Mesendoderm (in vitro differentiated cells): ENCODE measurements around the gene DMBT1. TPM values are rescaled to one million over a fixed set of nuclear protein-coding genes. Genes with fewer than 3 reads are reported as not detected.
A peak's percentile ranks its signal among the peaks of the same experiment; 100 is the strongest.

Source experiments
- DNase-seq: peaks from one replicate; pipeline ENCODE4 v3.0.0; 2013
- H2AK5ac ChIP-seq: 2 replicates; pipeline ENCODE4 v1.6.1; 2013; ENCODE audit warnings: low read length, inconsistent platforms
- H2BK120ac ChIP-seq: 2 replicates; pipeline ENCODE4 v1.6.1; 2013; ENCODE audit warnings: low read depth, mild to moderate bottlenecking, low read length, moderate library complexity, mixed read lengths
- H2BK15ac ChIP-seq: replicated peaks from 2 replicates; pipeline ENCODE4 v1.6.1; 2013; ENCODE audit warnings: low read depth, mild to moderate bottlenecking, moderate library complexity
- H2BK5ac ChIP-seq: 2 replicates; pipeline ENCODE4 v1.6.1; 2013; ENCODE audit warnings: low read length, inconsistent platforms
- H3K18ac ChIP-seq: 2 replicates; pipeline ENCODE4 v1.6.1; 2013; ENCODE audit warnings: mild to moderate bottlenecking, low read length, mixed read lengths
- H3K23ac ChIP-seq: one replicate; pipeline ENCODE4 v1.6.1; 2013; ENCODE audit warnings: low read length
- H3K27ac ChIP-seq: 2 replicates; pipeline ENCODE4 v1.5.1; 2013; ENCODE audit warnings: low read depth, mild to moderate bottlenecking, inconsistent platforms, low read length, moderate library complexity
- H3K27me3 ChIP-seq: 2 replicates; pipeline ENCODE4 v1.6.1; 2013; ENCODE audit warnings: low read length, control low read depth, mild to moderate bottlenecking, inconsistent platforms; ENCODE audit not compliant: insufficient read depth, poor library complexity
- H3K36me3 ChIP-seq: 2 replicates; pipeline ENCODE4 v1.6.1; 2013; ENCODE audit warnings: low read length, inconsistent platforms; ENCODE audit not compliant: control insufficient read depth, insufficient read depth
- H3K4ac ChIP-seq: one replicate; pipeline ENCODE4 v1.6.1; 2013; ENCODE audit warnings: low read depth, mild to moderate bottlenecking, low read length, moderate library complexity
- H3K4me1 ChIP-seq: 2 replicates; pipeline ENCODE4 v1.6.1; 2013; ENCODE audit warnings: low read depth, low read length, inconsistent platforms; ENCODE audit not compliant: control insufficient read depth
- H3K4me2 ChIP-seq: 2 replicates; pipeline ENCODE4 v1.6.1; 2013; ENCODE audit warnings: low read length
- H3K4me3 ChIP-seq: 2 replicates; pipeline ENCODE4 v1.5.1; 2013; ENCODE audit warnings: mild to moderate bottlenecking, low read length
- H3K56ac ChIP-seq: one replicate; pipeline ENCODE4 v1.6.1; 2013; ENCODE audit warnings: low read length
- H3K79me1 ChIP-seq: 2 replicates; pipeline ENCODE4 v1.6.1; 2013; ENCODE audit warnings: low read length, inconsistent platforms
- H3K79me2 ChIP-seq: 2 replicates; pipeline ENCODE4 v1.6.1; 2013; ENCODE audit warnings: mild to moderate bottlenecking, low read length; ENCODE audit not compliant: control insufficient read depth, insufficient read depth
- H3K9ac ChIP-seq: 2 replicates; pipeline ENCODE4 v1.6.1; 2013; ENCODE audit warnings: low read length, inconsistent platforms
- H4K5ac ChIP-seq: one replicate; pipeline ENCODE4 v1.6.1; 2013; ENCODE audit warnings: low read length
- H4K8ac ChIP-seq: one replicate; pipeline ENCODE4 v1.6.1; 2013; ENCODE audit warnings: low read depth, mild to moderate bottlenecking, control low read depth, low read length, moderate library complexity
- WGBS: extraction: QIAGEN DNeasy Blood & Tissue Kit; methylation state at CpG from one replicate; pipeline ENCODE4 v1.1.7; 2013; ENCODE audit warnings: low lambda C conversion rate, missing lambda C conversion rate; ENCODE audit not compliant: insufficient coverage; ENCODE audit errors: extremely low coverage; 5-methylcytosine and 5-hydroxymethylcytosine counted together
- polyA plus RNA-seq, 2 experiments: library from polyadenylated mRNA; stranded (reverse); fragments of 200-250 nt; gene quantifications; one replicate each; pipeline ENCODE4 v1.2.3, GENCODE V29; 2013

DMBT1 gene
- polyA plus RNA-seq (2013, experiment 1 of 2), result 0.03 TPM
- 0.01 TPM for polyA plus RNA-seq (2013, experiment 2 of 2)

DNA sequence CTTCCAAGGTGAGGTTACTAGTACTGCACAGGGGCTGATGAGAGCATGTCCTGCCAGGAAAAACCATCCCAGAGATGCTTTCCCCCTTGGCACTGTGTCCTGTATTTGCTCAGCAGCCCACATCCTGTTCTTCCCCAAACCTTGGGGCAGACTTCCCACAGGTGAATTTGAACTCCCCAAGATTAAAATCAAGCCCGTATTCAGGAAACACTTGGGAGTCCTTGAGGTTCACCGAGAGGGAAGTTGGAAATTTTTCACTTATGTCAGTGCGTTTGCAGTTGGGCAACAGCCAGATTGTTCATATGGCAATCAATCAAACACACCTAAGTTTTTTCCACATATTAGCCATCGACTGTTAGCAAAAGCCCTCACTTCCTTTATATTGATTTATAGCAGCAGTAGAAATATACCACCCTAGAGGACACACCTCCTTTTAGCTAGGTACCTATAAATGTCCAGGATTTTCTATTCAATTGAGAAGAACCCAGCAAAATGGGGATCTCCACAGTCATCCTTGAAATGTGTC lies at the start of gene DMBT1:
DMBT1 (plus strand) TSS at position 476 of the 526 bp plus-strand sequence; CDS start at position 493, 17 bp downstream.
- no CpG with 5 or more reads among the region's 4 CpGs for WGBS
- H3K36me3 ChIP-seq, result no peaks in the 10 kb centered on the region

DNA sequence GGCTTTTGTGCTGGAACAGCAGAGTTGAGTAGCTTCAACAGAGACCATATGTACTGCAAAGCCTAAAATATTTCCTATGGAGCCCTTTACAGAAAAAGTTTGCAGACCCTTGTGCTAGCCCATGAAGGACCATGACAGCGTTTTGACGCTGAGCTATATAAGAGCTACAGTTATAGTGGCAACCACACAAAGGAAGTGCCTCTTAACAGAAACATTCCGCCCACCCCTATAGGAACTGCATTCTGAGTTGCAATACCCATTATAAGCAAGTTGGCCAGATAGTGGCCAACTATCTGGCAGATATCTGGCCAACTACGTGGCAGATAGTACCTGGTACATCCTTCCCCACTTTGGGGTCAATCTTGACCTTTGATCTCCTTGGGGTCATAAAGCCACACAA lies 47.5 kb upstream of the DMBT1 start:
- H3K4me3 ChIP-seq, result no peak overlapping the region
- H3K23ac ChIP-seq, result no peak overlapping the region
- no peak overlapping the region for H3K4ac ChIP-seq
- no peak overlapping the region for H2BK5ac ChIP-seq
- no peaks in the 10 kb centered on the region for H3K4me1 ChIP-seq
- H3K9ac ChIP-seq, result no peak overlapping the region
- no peak overlapping the region for H3K4me2 ChIP-seq
- H3K36me3 ChIP-seq, result no peaks in the 10 kb centered on the region
- no peak overlapping the region for H3K18ac ChIP-seq
- no peak overlapping the region for H3K27ac ChIP-seq
- H3K27me3 ChIP-seq, result no peaks in the 10 kb centered on the region
- H2BK15ac ChIP-seq, result no peak overlapping the region
- H2AK5ac ChIP-seq, result no peak overlapping the region
- H3K56ac ChIP-seq, result no peak overlapping the region
- no peak overlapping the region for H4K8ac ChIP-seq
- WGBS, result no CpG with 5 or more reads among the region's 4 CpGs
- DNase-seq, result no peak
- no peak overlapping the region for H4K5ac ChIP-seq
- no peaks in the 10 kb centered on the region for H3K79me2 ChIP-seq
- no peak overlapping the region for H2BK120ac ChIP-seq
- no peaks in the 10 kb centered on the region for H3K79me1 ChIP-seq

More for the DNA sequence above, at the start of gene DMBT1:
- H2AK5ac ChIP-seq, result peak within 1 kb of the TSS; percentile 50
- no peaks in the 10 kb centered on the region for H3K79me1 ChIP-seq
- peak within 1 kb of the TSS; percentile 55 for H2BK5ac ChIP-seq
- H3K79me2 ChIP-seq, result no peaks in the 10 kb centered on the region
- no peak within 1 kb of the TSS for H4K5ac ChIP-seq
- no peak within 1 kb of the TSS for H3K4me2 ChIP-seq
- no peaks in the 10 kb centered on the region for H3K27me3 ChIP-seq
- no peak within 1 kb of the TSS for H3K4me3 ChIP-seq
- no peak within 1 kb of the TSS for H3K27ac ChIP-seq
- no peak for DNase-seq
- no peak within 1 kb of the TSS for H3K18ac ChIP-seq
- H3K4me1 ChIP-seq, result peaks cover 15% of the 10 kb centered on the region
- peak within 1 kb of the TSS; percentile 2 for H3K56ac ChIP-seq
- H2BK15ac ChIP-seq, result no peak within 1 kb of the TSS
- no peak within 1 kb of the TSS for H3K23ac ChIP-seq
- H3K9ac ChIP-seq, result no peak within 1 kb of the TSS
- no peak within 1 kb of the TSS for H4K8ac ChIP-seq
- no peak within 1 kb of the TSS for H3K4ac ChIP-seq
- no peak within 1 kb of the TSS for H2BK120ac ChIP-seq

DNA sequence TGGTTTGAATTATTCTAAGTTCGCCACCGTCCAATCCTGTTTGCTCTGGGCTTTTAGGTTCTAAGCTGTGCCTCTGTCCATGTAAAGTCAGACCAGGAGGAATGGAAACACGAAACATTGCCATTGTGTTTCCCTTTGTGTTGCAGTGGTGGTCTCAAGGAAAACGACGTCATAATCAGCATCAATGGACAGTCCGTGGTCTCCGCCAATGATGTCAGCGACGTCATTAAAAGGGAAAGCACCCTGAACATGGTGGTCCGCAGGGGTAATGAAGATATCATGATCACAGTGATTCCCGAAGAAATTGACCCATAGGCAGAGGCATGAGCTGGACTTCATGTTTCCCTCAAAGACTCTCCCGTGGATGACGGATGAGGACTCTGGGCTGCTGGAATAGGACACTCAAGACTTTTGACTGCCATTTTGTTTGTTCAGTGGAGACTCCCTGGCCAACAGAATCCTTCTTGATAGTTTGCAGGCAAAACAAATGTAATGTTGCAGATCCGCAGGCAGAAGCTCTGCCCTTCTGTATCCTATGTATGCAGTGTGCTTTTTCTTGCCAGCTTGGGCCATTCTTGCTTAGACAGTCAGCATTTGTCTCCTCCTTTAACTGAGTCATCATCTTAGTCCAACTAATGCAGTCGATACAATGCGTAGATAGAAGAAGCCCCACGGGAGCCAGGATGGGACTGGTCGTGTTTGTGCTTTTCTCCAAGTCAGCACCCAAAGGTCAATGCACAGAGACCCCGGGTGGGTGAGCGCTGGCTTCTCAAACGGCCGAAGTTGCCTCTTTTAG lies 46.3 kb upstream of the DMBT1 start:
- Histone ChIP-seq H4K5ac (no peak overlapping the region), H3K18ac (no peak overlapping the region), H3K23ac (no peak overlapping the region), H3K27ac (no peak overlapping the region), H2BK5ac (no peak overlapping the region), H2BK120ac (no peak overlapping the region), H3K4ac (no peak overlapping the region), H3K4me2 (no peak overlapping the region), H3K4me1 (no peaks in the 10 kb centered on the region), H3K79me1 (no peaks in the 10 kb centered on the region), H2BK15ac (no peak overlapping the region), H3K79me2 (no peaks in the 10 kb centered on the region), H3K56ac (no peak overlapping the region), H3K27me3 (no peaks in the 10 kb centered on the region), H4K8ac (no peak overlapping the region), H3K9ac (no peak overlapping the region), H3K36me3 (no peaks in the 10 kb centered on the region), H3K4me3 (no peak overlapping the region), H2AK5ac (no peak overlapping the region)
- no peak for DNase-seq
- WGBS, result no CpG with 5 or more reads among the region's 22 CpGs

DNA sequence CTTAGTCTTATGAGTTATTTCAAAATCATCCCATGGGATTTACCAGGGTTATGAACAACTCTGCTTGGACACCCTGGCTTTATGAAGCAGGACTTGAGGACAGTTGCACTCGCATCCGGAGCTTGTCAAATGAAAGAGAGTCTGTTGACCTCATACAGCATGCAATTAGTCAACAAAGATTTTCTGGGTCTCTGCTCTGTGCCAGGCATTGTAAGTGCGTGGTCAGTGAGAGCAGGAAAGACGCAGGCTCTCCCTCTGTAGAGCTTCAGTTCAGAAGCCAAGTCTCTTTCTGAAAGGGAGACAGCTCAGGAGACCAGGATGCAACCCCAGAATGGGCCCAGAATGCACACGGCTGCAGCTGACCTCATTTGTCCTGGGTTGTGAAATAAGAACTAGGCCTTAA lies 45.5 kb upstream of the DMBT1 start:
- Histone ChIP-seq H3K27ac (no peak overlapping the region), H2BK15ac (no peak overlapping the region), H2BK120ac (no peak overlapping the region), H3K27me3 (no peaks in the 10 kb centered on the region), H3K79me2 (no peaks in the 10 kb centered on the region), H3K18ac (no peak overlapping the region), H3K4ac (no peak overlapping the region), H4K5ac (no peak overlapping the region), H3K79me1 (no peaks in the 10 kb centered on the region), H3K4me3 (no peak overlapping the region), H4K8ac (no peak overlapping the region), H2AK5ac (no peak overlapping the region), H3K56ac (no peak overlapping the region), H3K4me1 (no peaks in the 10 kb centered on the region), H3K4me2 (no peak overlapping the region), H3K36me3 (no peaks in the 10 kb centered on the region), H3K23ac (no peak overlapping the region), H3K9ac (no peak overlapping the region), H2BK5ac (no peak overlapping the region)
- DNase-seq, result no peak
- no CpG with 5 or more reads among the region's 5 CpGs for WGBS

DNA sequence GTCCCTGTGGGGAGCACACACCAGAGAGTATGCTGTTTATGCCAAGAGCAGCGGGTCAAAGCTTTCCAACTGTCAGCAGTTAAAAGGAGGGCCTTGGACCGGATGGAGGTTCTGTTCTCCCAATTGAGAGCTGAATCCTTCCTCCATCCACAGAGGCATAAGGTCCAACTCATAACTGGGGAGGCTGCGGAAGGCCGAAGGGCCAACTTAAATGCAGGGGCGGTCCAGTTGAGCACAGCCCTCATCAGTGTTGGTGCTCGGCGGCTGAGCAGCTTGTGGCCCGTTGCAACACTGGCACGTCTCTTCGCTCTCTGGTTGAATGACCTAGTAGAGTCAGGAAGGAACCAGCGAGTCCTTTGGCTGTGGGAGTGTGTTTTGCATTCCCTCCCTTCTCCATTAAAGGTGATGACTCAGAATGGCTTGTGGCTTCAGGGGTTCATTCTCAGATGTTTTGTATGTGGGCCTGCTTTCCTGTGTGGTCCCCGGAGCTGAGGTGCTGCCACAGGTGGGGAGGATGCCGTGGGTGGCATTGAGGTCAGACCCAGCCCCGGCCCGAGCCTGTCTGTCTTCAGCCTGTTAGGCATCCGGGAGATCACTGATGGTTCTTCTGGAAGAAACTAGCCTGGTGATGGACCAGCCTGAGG lies 44.8 kb upstream of the DMBT1 start:
- Histone ChIP-seq H2BK120ac (no peak overlapping the region), H4K5ac (no peak overlapping the region), H3K23ac (no peak overlapping the region), H3K4me3 (no peak overlapping the region), H3K79me1 (no peaks in the 10 kb centered on the region), H3K79me2 (no peaks in the 10 kb centered on the region), H3K9ac (no peak overlapping the region), H3K4ac (no peak overlapping the region), H3K27ac (no peak overlapping the region), H2AK5ac (no peak overlapping the region), H4K8ac (no peak overlapping the region), H3K18ac (no peak overlapping the region), H3K36me3 (no peaks in the 10 kb centered on the region), H3K56ac (no peak overlapping the region), H3K4me1 (no peaks in the 10 kb centered on the region), H2BK5ac (no peak overlapping the region), H2BK15ac (no peak overlapping the region), H3K4me2 (no peak overlapping the region), H3K27me3 (no peaks in the 10 kb centered on the region)
- no CpG with 5 or more reads among the region's 16 CpGs for WGBS
- no peak for DNase-seq
